ENCODE data around the gene HS6ST2.

- TF ChIP-seq FOXK2 (IDR thresholded peaks at IDR 0.05): no peak
- TF ChIP-seq RCOR1 (conservative IDR thresholded peaks at IDR 0.05; ENCODE audit: low read depth, low read length): no peak
- no peak for TF ChIP-seq MXI1 (IDR thresholded peaks at IDR 0.05; ENCODE audit: low read depth, low read length)
- TF ChIP-seq RAD51 (IDR thresholded peaks at IDR 0.05): no peak
- no peak for TF ChIP-seq ZNF687 (IDR thresholded peaks at IDR 0.05)
- no peak for TF ChIP-seq IRF4 (IDR thresholded peaks at IDR 0.05; ENCODE audit: low read depth, low read length)
- TF ChIP-seq FOS (IDR thresholded peaks at IDR 0.05; ENCODE audit: borderline replicate concordance, extremely low read depth, insufficient read length): no peak
- no peak for TF ChIP-seq NFYB (IDR thresholded peaks at IDR 0.05; ENCODE audit: insufficient read depth, low read depth, low read length)
- TF ChIP-seq EED (IDR thresholded peaks at IDR 0.05; ENCODE audit: low read depth): no peak
Observed at GRCh38 chrX:132909643-132910042, 48.8 kb downstream of the HS6ST2 start.

Data from GM12878 (cell line).